WERI-Rb-1 (cell line): Measurements from ENCODE around the gene EPC1.

Experiments
- DNase-seq: peaks from one replicate; pipeline ENCODE4 v3.0.0-alpha.2; 2020
- H3K27ac ChIP-seq: fragments of 250-450 bp; sonication (Bioruptor Pico); 2 replicates; pipeline ENCODE4 v1.5.1; 2020; ENCODE audit warnings: mild to moderate bottlenecking, moderate library complexity
- H3K27me3 ChIP-seq: fragments of 250-450 bp; sonication (Bioruptor Pico); 2 replicates; pipeline ENCODE4 v1.5.1; 2021; ENCODE audit warnings: mild to moderate bottlenecking, low read depth, moderate library complexity; ENCODE audit not compliant: insufficient read depth, severe bottlenecking
- H3K36me3 ChIP-seq: fragments of 250-450 bp; sonication (Bioruptor Pico); 2 replicates; pipeline ENCODE4 v1.5.1; 2020; ENCODE audit warnings: mild to moderate bottlenecking, moderate library complexity
- H3K4me3 ChIP-seq: 2 replicates; pipeline ENCODE4 v1.5.1; 2011; ENCODE audit warnings: low read depth, mild to moderate bottlenecking, control low read depth, low read length
- H3K9me3 ChIP-seq: fragments of 250-450 bp; sonication (Bioruptor Pico); 2 replicates; pipeline ENCODE4 v1.5.1; 2021; ENCODE audit warnings: mild to moderate bottlenecking, moderate library complexity; ENCODE audit not compliant: severe bottlenecking
- TF ChIP-seq, protein P1 (sequence below): IDR thresholded peaks from 2 replicates; pipeline ENCODE4 v1.5.1; 2011; ENCODE audit warnings: low read depth, mild to moderate bottlenecking, control low read depth, inconsistent platforms, low read length

EPC1 gene

DNA sequence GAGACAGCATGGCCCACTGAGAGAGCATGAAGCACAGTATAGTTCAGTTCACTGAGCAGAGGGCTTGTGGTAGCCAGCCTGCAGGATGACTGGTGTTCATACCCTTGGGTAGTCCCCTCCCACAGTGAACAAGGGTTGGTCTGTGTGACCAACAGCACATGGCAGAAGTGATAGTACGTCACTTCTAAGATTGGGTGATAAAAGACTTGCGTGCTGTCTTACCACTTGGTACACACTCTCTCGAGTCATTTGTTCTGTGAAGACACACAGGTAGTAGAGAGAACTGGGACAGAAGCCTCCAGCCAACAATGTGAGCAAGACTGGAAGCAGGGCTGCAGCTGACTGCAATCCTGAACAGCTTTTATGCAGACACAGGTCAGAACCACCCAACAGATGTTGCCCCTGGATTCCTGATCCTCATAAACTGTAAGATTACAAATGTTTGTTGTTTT, 14.6 kb downstream of the EPC1 start:
- Histone ChIP-seq H3K9me3 (no peaks in the 10 kb centered on the region), H3K36me3 (no peaks in the 10 kb centered on the region), H3K4me3 (no peak overlapping the region), H3K27ac (no peak overlapping the region), H3K27me3 (no peaks in the 10 kb centered on the region)
- TF ChIP-seq, protein P1, sequence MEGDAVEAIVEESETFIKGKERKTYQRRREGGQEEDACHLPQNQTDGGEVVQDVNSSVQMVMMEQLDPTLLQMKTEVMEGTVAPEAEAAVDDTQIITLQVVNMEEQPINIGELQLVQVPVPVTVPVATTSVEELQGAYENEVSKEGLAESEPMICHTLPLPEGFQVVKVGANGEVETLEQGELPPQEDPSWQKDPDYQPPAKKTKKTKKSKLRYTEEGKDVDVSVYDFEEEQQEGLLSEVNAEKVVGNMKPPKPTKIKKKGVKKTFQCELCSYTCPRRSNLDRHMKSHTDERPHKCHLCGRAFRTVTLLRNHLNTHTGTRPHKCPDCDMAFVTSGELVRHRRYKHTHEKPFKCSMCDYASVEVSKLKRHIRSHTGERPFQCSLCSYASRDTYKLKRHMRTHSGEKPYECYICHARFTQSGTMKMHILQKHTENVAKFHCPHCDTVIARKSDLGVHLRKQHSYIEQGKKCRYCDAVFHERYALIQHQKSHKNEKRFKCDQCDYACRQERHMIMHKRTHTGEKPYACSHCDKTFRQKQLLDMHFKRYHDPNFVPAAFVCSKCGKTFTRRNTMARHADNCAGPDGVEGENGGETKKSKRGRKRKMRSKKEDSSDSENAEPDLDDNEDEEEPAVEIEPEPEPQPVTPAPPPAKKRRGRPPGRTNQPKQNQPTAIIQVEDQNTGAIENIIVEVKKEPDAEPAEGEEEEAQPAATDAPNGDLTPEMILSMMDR: no peak
- DNase-seq: no peak

DNA sequence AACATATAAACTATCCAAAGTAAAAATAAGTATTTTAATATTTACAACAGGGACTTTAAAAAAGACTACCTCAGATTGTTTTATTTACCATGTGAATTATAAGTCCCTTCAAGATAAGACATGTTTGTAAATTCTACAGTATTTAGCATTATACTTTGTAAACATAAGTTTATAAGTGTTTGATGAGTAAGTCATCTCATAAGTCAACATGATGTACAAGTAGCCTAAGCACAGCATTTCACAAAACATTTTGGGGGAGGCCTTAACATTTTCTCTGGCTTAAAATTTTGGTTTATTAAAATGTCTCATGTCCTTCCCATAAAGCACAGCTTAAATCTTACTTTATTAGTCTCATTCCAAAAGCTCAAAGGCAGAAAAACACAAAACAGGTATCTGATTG, 15.4 kb downstream of the EPC1 start:
- H3K4me3 ChIP-seq: no peak overlapping the region
- no peaks in the 10 kb centered on the region for H3K36me3 ChIP-seq
- no peak overlapping the region for H3K27ac ChIP-seq
- no peak for DNase-seq
- no peaks in the 10 kb centered on the region for H3K9me3 ChIP-seq
- TF ChIP-seq, protein P1: no peak
- H3K27me3 ChIP-seq: no peaks in the 10 kb centered on the region

- H3K36me3 ChIP-seq: no peaks in the 10 kb centered on the region
- H3K27me3 ChIP-seq: no peaks in the 10 kb centered on the region
- H3K9me3 ChIP-seq: no peaks in the 10 kb centered on the region
- H3K4me3 ChIP-seq: no peak overlapping the region
- no peak for DNase-seq
- no peak overlapping the region for H3K27ac ChIP-seq
- TF ChIP-seq, protein P1: no peak
Measured at GRCh38 chr10:32330214-32330613, 16.7 kb downstream of the EPC1 start.

- Histone ChIP-seq H3K36me3 (no peaks in the 10 kb centered on the region), H3K27me3 (no peaks in the 10 kb centered on the region), H3K9me3 (no peaks in the 10 kb centered on the region), H3K4me3 (no peak overlapping the region), H3K27ac (no peak overlapping the region)
- TF ChIP-seq, protein P1: no peak
- DNase-seq: no peak
Measured at GRCh38 chr10:32329061-32329460, 17.9 kb downstream of the EPC1 start.

DNA sequence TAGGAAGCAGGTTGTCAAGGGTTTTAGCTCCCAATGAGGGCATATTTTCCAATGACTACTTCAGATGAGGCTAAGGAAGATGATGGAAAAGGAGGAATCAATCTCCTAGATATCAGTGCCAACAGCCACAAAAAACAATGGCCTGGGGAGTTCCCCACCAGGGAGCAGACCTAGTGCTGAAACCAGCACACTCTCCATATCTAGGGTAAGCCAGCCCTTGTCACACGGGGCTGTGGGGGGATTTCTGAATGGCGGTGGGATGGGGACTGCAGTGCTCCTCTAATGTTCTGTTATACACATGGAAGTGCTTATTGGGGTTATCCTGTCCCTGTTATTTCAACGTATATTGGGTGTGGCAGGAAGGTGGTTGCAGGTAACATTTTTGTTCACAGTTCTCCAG, 18.5 kb downstream of the EPC1 start:
- Histone ChIP-seq H3K27ac (no peak overlapping the region), H3K9me3 (no peaks in the 10 kb centered on the region), H3K36me3 (no peaks in the 10 kb centered on the region), H3K27me3 (no peaks in the 10 kb centered on the region), H3K4me3 (no peak overlapping the region)
- TF ChIP-seq, protein P1: no peak
- DNase-seq: no peak

DNA sequence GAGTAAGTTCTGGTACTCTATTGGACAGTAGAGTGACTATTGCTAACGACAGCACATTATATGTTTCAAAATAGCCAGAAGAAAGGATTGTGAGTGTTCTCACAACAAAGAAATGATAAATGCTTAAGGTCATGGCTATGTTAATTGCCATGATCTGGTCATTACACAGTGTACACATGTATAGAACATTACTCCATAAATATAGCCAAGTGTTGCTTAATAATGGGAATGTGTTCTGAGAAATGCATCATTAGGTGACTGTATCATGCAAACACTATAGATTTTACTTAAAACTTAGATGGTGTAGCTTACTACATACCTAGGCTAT, 19.6 kb downstream of the EPC1 start:
- no peak overlapping the region for H3K27ac ChIP-seq
- no peak for DNase-seq
- H3K27me3 ChIP-seq: no peaks in the 10 kb centered on the region
- H3K9me3 ChIP-seq: no peaks in the 10 kb centered on the region
- no peak overlapping the region for H3K4me3 ChIP-seq
- H3K36me3 ChIP-seq: no peaks in the 10 kb centered on the region
- TF ChIP-seq, protein P1: no peak
